ENCODE measurements around the gene PDGFRA. TPM values are rescaled to one million over a fixed set of nuclear protein-coding genes. Genes with fewer than 3 reads are reported as not detected.

The PDGFRA gene
- total RNA-seq, 1 experiment from 2014 or later: 6.8 TPM

DNA sequence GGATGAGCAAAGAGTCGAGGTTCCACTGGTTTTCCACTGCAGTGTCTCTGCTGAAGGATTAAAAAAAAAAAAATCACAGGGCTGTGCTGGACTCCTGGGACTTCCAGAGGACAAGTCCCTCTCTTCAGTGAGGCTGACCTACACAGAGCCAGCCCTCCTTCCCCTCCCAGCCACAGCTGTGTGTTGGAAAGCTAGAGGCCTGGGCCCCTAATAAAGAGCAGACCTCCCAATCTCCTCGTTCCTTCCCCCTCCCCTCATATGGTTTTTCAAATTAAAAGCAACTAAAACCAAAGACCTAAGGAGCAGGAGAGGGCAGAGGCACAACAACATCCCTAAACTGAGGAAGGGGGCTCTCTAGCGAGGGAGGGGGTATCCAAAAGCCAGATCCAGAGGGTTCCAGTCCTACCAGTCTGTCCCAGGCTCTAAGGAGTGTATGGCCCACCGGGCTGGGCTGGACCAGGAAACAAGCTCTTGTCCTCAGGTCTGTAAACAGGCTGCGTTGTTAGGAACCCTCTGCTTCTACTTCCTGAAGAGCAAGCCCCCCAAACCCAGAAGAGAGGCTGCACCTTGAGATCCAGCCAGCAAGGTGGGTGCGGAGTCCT lies 4.0 kb upstream of the PDGFRA start:
- Histone ChIP-seq H3K23ac (ENCODE audit: insufficient read length, low read depth, low read length) (no peak overlapping the region), H3K23me2 (ENCODE audit: insufficient read length, low read depth, low read length, poor library complexity, severe bottlenecking) (peaks cover 29% of the 10 kb centered on the region), H3K4ac (ENCODE audit: low read depth, low read length) (no peak overlapping the region), H2BK5ac (ENCODE audit: insufficient read length, low read length) (no peak overlapping the region), H3K4me1 (ENCODE audit: insufficient read depth, low read length) (no peaks in the 10 kb centered on the region; the same call in 1 of the 2 replicates), H3K79me2 (ENCODE audit: insufficient read depth, low read length) (no peaks in the 10 kb centered on the region), H2AK5ac (ENCODE audit: insufficient read length, low read length) (no peak overlapping the region), H3K27ac (ENCODE audit: insufficient read length, low read depth, low read length) (no peak overlapping the region), H3T11ph (ENCODE audit: low read length) (no peak overlapping the region), H3K18ac (ENCODE audit: insufficient read length, low read depth, low read length) (no peak overlapping the region), H3K14ac (ENCODE audit: insufficient read depth, low read length) (no peak overlapping the region), H4K8ac (replicated peaks; ENCODE audit: insufficient read length, low read depth, low read length) (no peak overlapping the region), H3K9ac (ENCODE audit: extremely low read depth, insufficient read length, low read length) (no peak overlapping the region), H3K56ac (ENCODE audit: insufficient read length, low read depth, low read length) (no peak overlapping the region), H3K4me2 (ENCODE audit: insufficient read depth, insufficient read length, low read length) (peak overlapping the region; percentile 89), H2AFZ (ENCODE audit: low read length) (no peak overlapping the region), H4K5ac (ENCODE audit: insufficient read length, low read depth, low read length) (no peak overlapping the region), H2BK20ac (ENCODE audit: low read depth, low read length, poor library complexity, severe bottlenecking) (no peak overlapping the region), H4K20me1 (ENCODE audit: control insufficient read depth, insufficient read depth, insufficient read length) (no peaks in the 10 kb centered on the region), H4K91ac (ENCODE audit: insufficient read length, low read depth, low read length) (no peak overlapping the region), H3K27me3 (ENCODE audit: insufficient read depth, low read length) (peaks cover 60% of the 10 kb centered on the region), H3K79me1 (ENCODE audit: insufficient read depth, low read depth, low read length, poor library complexity, severe bottlenecking) (no peaks in the 10 kb centered on the region), H2BK15ac (ENCODE audit: low read depth, low read length) (no peak overlapping the region), H2BK120ac (ENCODE audit: low read depth, low read length, poor library complexity, severe bottlenecking) (no peak overlapping the region), H3K9me3 (ENCODE audit: control insufficient read depth, low read depth, low read length) (no peaks in the 10 kb centered on the region), H2BK12ac (ENCODE audit: insufficient read length, low read depth, low read length) (no peak overlapping the region)
- Mint-ChIP-seq H3K9me3 (peaks cover 0 to 6% of the 10 kb centered on the region in 2 experiments; a peak in 2 of 5 replicates), H3K27ac (no peak overlapping the region), H3K4me1 (peaks cover 38 to 46% of the 10 kb centered on the region in 2 experiments), H3K4me3 (peak overlapping the region; percentile 62 to 81), H3K36me3 (ENCODE audit: insufficient read depth in 1 of 3, low read depth in 3 of 3) (no peaks in the 10 kb centered on the region), H3K27me3 (ENCODE audit: low read depth) (peaks cover 100% of the 10 kb centered on the region)
- DNase-seq: no peak
- no CpG with 5 or more reads among the region's 6 CpGs for WGBS (ENCODE audit: extremely low coverage, insufficient read length, low lambda C conversion rate)
- TF ChIP-seq, protein P1, sequence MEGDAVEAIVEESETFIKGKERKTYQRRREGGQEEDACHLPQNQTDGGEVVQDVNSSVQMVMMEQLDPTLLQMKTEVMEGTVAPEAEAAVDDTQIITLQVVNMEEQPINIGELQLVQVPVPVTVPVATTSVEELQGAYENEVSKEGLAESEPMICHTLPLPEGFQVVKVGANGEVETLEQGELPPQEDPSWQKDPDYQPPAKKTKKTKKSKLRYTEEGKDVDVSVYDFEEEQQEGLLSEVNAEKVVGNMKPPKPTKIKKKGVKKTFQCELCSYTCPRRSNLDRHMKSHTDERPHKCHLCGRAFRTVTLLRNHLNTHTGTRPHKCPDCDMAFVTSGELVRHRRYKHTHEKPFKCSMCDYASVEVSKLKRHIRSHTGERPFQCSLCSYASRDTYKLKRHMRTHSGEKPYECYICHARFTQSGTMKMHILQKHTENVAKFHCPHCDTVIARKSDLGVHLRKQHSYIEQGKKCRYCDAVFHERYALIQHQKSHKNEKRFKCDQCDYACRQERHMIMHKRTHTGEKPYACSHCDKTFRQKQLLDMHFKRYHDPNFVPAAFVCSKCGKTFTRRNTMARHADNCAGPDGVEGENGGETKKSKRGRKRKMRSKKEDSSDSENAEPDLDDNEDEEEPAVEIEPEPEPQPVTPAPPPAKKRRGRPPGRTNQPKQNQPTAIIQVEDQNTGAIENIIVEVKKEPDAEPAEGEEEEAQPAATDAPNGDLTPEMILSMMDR (conservative IDR thresholded peaks at IDR 0.05): no peak
